Aortic smooth muscle cell (primary cell): ENCODE data around the gene PSAP. TPM values are rescaled to one million over a fixed set of nuclear protein-coding genes. Genes with fewer than 3 reads are reported as not detected.

Experiments
- total RNA-seq: library from RNA; depleted of rRNA; stranded (reverse); fragments of >200 nt; gene quantifications from 2 replicates; pipeline ENCODE4 v1.2.3, GENCODE V29; 2014

The PSAP gene
- total RNA-seq: 883 and 905 TPM in 2 replicates

GRCh38 chr10:71850743-71851464 lies at the start of gene PSAP:
Gene PSAP, minus strand, starts transcription at chr10:71851251. Its CDS starts 30 bp downstream, at chr10:71851221.

DNA sequence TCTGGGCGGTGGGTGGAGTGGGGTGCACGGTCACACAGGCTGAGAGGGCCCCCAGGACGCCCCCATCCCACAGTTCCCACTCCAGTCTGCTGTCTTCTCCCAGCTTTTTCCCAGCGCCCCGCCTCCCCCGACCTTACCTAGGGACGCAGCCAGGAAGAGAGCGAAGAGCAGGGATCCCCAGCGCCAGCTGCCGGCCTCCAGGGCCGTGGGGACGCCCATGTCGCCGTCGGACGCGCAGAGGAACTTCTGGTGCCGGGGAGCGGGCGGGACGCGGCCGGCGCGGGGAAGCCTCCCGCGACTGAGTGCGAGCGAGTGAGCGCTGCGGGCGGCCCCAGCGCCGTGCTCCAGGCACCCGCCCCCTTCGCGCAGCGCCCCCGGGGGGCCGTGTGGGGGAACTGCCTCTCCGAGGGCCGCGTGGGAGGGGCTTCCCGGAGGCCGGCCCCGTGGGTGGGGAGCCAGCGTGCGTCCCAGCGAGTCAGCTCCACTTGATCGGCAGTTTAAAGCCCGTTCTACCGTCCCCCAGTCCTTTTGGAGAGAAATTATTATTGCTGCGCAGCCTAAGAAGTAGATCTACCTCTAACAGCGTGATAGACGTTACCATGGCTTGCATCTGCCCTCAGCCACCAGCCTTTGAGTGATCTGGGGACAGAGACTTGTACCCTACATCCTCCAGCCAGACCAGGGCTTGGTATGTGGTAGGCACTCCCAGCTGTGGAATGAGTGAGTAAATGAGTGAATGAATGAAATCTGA lies 77.7 kb downstream of the PSAP start, which contains the start of gene VSIR:
TSS of gene VSIR (minus strand) at position 300 of the 751 bp plus-strand sequence. CDS start at position 219, 81 bp downstream.

Other genes with a start within 250 kb of the PSAP start
- gene C10orf105, start 131.5 kb downstream of the PSAP start, total RNA-seq: under 0.01 TPM in 1 of 2 replicates, not detected in the other
- gene VSIR, start 77.7 kb downstream of the PSAP start, total RNA-seq: 16.2 and 19.6 TPM in 2 replicates
- gene CHST3, start 113.1 kb upstream of the PSAP start, total RNA-seq: 38.1 and 46.1 TPM in 2 replicates
- gene SPOCK2, start 237.3 kb upstream of the PSAP start, total RNA-seq: 0.26 and 0.37 TPM in 2 replicates